Testis (tissue), 3 donors: ENCODE results near the gene LMCD1. TPM values are rescaled to one million over a fixed set of nuclear protein-coding genes. Genes with fewer than 3 reads are reported as not detected.
"Not testable (repeated sequence)": the region's sequence is repeated elsewhere in the genome, so short reads cannot be mapped to it uniquely, and the experiment has no call there.

Source experiments
- DNase-seq: peaks from one replicate; pipeline ENCODE4 v3.0.0-alpha.2; 2019
- H3K27ac ChIP-seq, 2 donors: fragments of 200-600 bp; sonication (generic); one replicate each; pipeline ENCODE4 v1.5.1; 2019
- H3K27me3 ChIP-seq: fragments of 200-600 bp; sonication (generic); one replicate; pipeline ENCODE4 v1.5.1; 2019
- H3K36me3 ChIP-seq: fragments of 200-600 bp; sonication (generic); one replicate; pipeline ENCODE4 v1.5.1; 2017; ENCODE audit warnings: low read depth; ENCODE audit errors: missing control alignments
- H3K4me1 ChIP-seq: fragments of 200-600 bp; sonication (generic); one replicate; pipeline ENCODE4 v1.5.1; 2019
- H3K4me3 ChIP-seq, 2 donors: fragments of 200-600 bp; sonication (generic); one replicate each; pipeline ENCODE4 v1.5.1; 2017 to 2019
- H3K9me3 ChIP-seq: fragments of 200-600 bp; sonication (generic); one replicate; pipeline ENCODE4 v1.5.1; 2017
- CTCF ChIP-seq, 3 experiments: fragments of 450-650 bp in 2 of 3; fragments of 200-600 bp in 1 of 3; sonication (generic) in 1 of 3; IDR thresholded peaks; one replicate each; pipeline ENCODE4 v1.5.1; 2016 to 2019; ENCODE audit warnings: antibody characterized with exemption in 3 of 3, mild to moderate bottlenecking in 2 of 3, moderate library complexity in 1 of 3
- POLR2A ChIP-seq: fragments of 450-650 bp; IDR thresholded peaks from one replicate; pipeline ENCODE4 v1.6.1; 2017; ENCODE audit warnings: antibody characterized with exemption, mild to moderate bottlenecking, moderate library complexity
- WGBS, 2 donors: methylation state at CpG; one replicate each; pipeline ENCODE4 v1.1.5; 2018; 5-methylcytosine and 5-hydroxymethylcytosine counted together
- intact Hi-C: fragments of 100-400 bp; cut with DNase I; formaldehyde crosslinking; loops from one replicate; pipeline ENCODE4 v1.15.1; 2023; ENCODE audit warnings: low total_unique reads
- polyA plus RNA-seq: library from polyadenylated mRNA; stranded (reverse); fragments of 350-450 nt; fragmentation: Illumina TruSeq; extraction: RNeasy Lipid Tissue Mini Kit (QIAGEN cat#74804); gene quantifications from one replicate; pipeline ENCODE4 v1.2.3, GENCODE V29; 2014; ENCODE audit warnings: low read depth, low replicate concordance; ENCODE audit not compliant: insufficient read depth
- total RNA-seq, 2 donors: library from RNA; depleted of rRNA; stranded (reverse); fragments of >200 nt; gene quantifications; one replicate each; pipeline ENCODE4 v1.2.3, GENCODE V29; 2016

LMCD1 gene
- total and polyA plus RNA-seq, 3 donors from 2014 or later, result 47.9 to 103 (median 53.3) TPM

- Histone ChIP-seq H3K27ac (no peak overlapping the region), H3K4me3 (no peak overlapping the region), H3K9me3 (no peaks in the 10 kb centered on the region), H3K27me3 (no peaks in the 10 kb centered on the region), H3K36me3 (no peaks in the 10 kb centered on the region), H3K4me1 (peaks cover 10% of the 10 kb centered on the region)
- WGBS, 2 donors, result 80 to 98% methylated on average over 6 of the region's 6 CpGs
- TF ChIP-seq CTCF (IDR thresholded peaks at IDR 0.05) (no peak), POLR2A (no peak)
- intact Hi-C loops, result no loop called here
- DNase-seq, result no peak
Measured at GRCh38 chr3:8576436-8576835, 74.8 kb downstream of the LMCD1 start.

GRCh38 chr3:8576841-8577571 lies 75.4 kb downstream of the LMCD1 start:
- H3K9me3 ChIP-seq, result no peaks in the 10 kb centered on the region
- 70 to 76% methylated on average over 5 of the region's 5 CpGs for WGBS, 2 donors
- no peaks in the 10 kb centered on the region for H3K27me3 ChIP-seq
- H3K4me1 ChIP-seq, result peaks cover 9% of the 10 kb centered on the region
- H3K36me3 ChIP-seq, result no peaks in the 10 kb centered on the region
- H3K4me3 ChIP-seq, result no peak overlapping the region
- intact Hi-C loops, result no loop called here
- H3K27ac ChIP-seq, result no peak overlapping the region
- TF ChIP-seq CTCF (IDR thresholded peaks at IDR 0.05) (no peak), POLR2A (no peak)
- DNase-seq, result no peak

GRCh38 chr3:8578282-8578681 lies 76.7 kb downstream of the LMCD1 start:
- Histone ChIP-seq H3K36me3 (no peaks in the 10 kb centered on the region), H3K27me3 (no peaks in the 10 kb centered on the region), H3K9me3 (no peaks in the 10 kb centered on the region), H3K4me3 (no peak overlapping the region), H3K27ac (no peak overlapping the region), H3K4me1 (peaks cover 7% of the 10 kb centered on the region)
- no peak for TF ChIP-seq CTCF (IDR thresholded peaks at IDR 0.05)
- no peak for TF ChIP-seq POLR2A
- WGBS, 2 donors, result 69 to 70% methylated on average over 4 of the region's 4 CpGs
- DNase-seq, result no peak
- intact Hi-C loops, result no loop called here

GRCh38 chr3:8579096-8579495 lies 77.5 kb downstream of the LMCD1 start:
- no peak overlapping the region for H3K4me3 ChIP-seq
- TF ChIP-seq CTCF (IDR thresholded peaks at IDR 0.05), result no peak
- TF ChIP-seq POLR2A, result no peak
- intact Hi-C loops, result no loop called here
- no peaks in the 10 kb centered on the region for H3K36me3 ChIP-seq
- DNase-seq, result no peak
- H3K9me3 ChIP-seq, result no peaks in the 10 kb centered on the region
- H3K4me1 ChIP-seq, result peaks cover under 1% of the 10 kb centered on the region
- WGBS, 2 donors, result 58 to 63% methylated on average over 5 of the region's 5 CpGs
- H3K27ac ChIP-seq, result no peak overlapping the region
- H3K27me3 ChIP-seq, result no peaks in the 10 kb centered on the region

GRCh38 chr3:8579943-8580342 lies 78.3 kb downstream of the LMCD1 start:
- TF ChIP-seq CTCF (IDR thresholded peaks at IDR 0.05), result no peak
- TF ChIP-seq POLR2A, result no peak
- Histone ChIP-seq H3K27ac (no peak overlapping the region), H3K27me3 (no peaks in the 10 kb centered on the region), H3K4me1 (no peaks in the 10 kb centered on the region), H3K4me3 (no peak overlapping the region), H3K9me3 (no peaks in the 10 kb centered on the region), H3K36me3 (no peaks in the 10 kb centered on the region)
- intact Hi-C loops, result no loop called here
- WGBS, 2 donors, result 83 to 89% methylated on average over 5 of the region's 5 CpGs
- no peak for DNase-seq

GRCh38 chr3:8580434-8580833 lies 78.8 kb downstream of the LMCD1 start:
- H3K4me1 ChIP-seq, H3K36me3 ChIP-seq, H3K27me3 ChIP-seq, H3K9me3 ChIP-seq, DNase-seq, intact Hi-C loops, H3K27ac ChIP-seq, H3K4me3 ChIP-seq: not testable (repeated sequence)
- WGBS, 2 donors, result 80 to 92% methylated on average over 5 of the region's 5 CpGs
